Measurements from ENCODE around the gene NETO2.

The NETO2 gene

DNA sequence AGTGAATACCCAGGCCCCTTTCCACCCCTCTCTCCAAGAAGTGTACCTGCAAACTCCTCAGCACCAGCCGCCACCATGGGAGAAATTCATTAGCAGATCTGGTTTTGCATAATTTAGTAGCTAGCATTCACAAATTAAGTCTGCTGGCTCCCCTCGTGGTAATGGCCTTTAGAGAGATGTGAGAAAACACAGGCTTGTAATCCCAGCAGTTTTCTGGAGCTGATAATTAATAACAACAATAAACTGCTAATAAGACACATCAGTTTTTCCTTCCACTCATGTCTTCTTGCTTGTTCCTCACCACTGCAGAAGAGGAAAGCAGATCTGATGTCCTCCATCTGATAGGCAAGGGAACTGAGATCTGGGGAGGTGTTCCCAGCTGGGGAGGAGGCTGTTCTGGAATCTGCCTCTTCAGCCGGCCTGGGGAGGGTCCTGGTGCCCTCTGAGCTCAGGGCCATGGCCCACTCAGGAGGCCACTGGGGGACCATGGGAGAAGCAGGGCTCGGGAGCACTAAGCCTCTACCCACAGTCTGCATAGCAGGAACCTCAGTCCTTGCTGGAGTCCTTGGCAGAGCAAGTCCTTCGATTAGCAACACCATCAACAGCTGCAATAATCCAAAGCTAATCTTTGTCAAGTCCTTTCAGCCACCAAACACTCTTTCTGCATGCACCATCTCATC is 96.1 kb downstream of the NETO2 start:
- TF ChIP-seq, protein P1, sequence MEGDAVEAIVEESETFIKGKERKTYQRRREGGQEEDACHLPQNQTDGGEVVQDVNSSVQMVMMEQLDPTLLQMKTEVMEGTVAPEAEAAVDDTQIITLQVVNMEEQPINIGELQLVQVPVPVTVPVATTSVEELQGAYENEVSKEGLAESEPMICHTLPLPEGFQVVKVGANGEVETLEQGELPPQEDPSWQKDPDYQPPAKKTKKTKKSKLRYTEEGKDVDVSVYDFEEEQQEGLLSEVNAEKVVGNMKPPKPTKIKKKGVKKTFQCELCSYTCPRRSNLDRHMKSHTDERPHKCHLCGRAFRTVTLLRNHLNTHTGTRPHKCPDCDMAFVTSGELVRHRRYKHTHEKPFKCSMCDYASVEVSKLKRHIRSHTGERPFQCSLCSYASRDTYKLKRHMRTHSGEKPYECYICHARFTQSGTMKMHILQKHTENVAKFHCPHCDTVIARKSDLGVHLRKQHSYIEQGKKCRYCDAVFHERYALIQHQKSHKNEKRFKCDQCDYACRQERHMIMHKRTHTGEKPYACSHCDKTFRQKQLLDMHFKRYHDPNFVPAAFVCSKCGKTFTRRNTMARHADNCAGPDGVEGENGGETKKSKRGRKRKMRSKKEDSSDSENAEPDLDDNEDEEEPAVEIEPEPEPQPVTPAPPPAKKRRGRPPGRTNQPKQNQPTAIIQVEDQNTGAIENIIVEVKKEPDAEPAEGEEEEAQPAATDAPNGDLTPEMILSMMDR (IDR thresholded peaks at IDR 0.05; ENCODE audit: poor library complexity, severe bottlenecking) = no peak
- Histone ChIP-seq H3K4me3 (ENCODE audit: severe bottlenecking) (no peak overlapping the region), H3K9me3 (ENCODE audit: severe bottlenecking) (no peaks in the 10 kb centered on the region), H3K27ac (ENCODE audit: poor library complexity, severe bottlenecking) (no peak overlapping the region), H3K27me3 (ENCODE audit: insufficient read depth, poor library complexity, severe bottlenecking) (no peaks in the 10 kb centered on the region), H3K4me1 (ENCODE audit: insufficient read depth, poor library complexity, severe bottlenecking) (no peaks in the 10 kb centered on the region), H3K36me3 (ENCODE audit: low read depth) (no peaks in the 10 kb centered on the region)
- ATAC-seq (ENCODE audit: low read depth) (no peak), DNase-seq (ENCODE audit: low spot score) (no peak)

DNA sequence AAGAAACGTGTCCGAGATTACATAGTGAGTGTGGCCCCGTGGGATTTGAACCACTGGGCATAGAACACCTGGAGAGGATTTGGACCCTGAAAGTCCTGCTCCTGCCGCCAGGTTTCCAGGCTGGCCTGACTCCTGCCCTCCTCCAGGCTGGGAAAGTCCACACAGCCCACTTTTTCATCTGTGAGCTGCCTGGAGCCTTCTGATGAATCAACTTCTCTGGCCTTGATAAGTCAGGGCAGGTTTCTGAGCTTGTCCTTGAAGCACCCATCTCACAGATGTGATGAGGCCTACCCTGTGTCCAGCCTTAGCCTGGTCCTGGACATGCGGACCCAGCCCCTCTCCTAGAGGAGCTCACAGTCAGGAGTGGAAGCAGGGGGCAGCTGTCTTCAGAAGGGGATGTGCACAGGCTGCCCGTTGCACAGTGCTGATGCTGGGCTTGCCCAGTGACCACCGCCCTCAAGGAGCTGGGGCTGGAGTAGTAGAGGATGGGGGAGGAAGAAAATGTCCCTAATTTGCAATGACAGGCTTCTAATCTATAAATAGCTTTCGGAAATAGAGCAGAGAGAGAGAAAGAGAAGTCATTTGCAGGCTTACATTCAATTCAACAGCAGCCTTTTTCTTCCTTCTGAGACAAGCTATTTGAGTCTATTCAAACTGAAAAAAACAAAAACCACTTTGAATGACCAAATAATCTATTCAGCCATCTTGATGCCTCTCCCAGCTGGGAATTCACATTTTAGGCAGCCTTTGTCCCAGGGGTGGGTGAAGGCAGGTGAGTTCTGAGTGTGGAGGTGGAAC is 96.8 kb downstream of the NETO2 start:
- ATAC-seq (ENCODE audit: low read depth) (no peak), DNase-seq (ENCODE audit: low spot score) (no peak)
- H3K27ac ChIP-seq (ENCODE audit: poor library complexity, severe bottlenecking) = no peak overlapping the region
- TF ChIP-seq, protein P1 (IDR thresholded peaks at IDR 0.05; ENCODE audit: poor library complexity, severe bottlenecking) = no peak
- H3K36me3 ChIP-seq (ENCODE audit: low read depth) = no peaks in the 10 kb centered on the region
- no peaks in the 10 kb centered on the region for H3K27me3 ChIP-seq (ENCODE audit: insufficient read depth, poor library complexity, severe bottlenecking)
- no peaks in the 10 kb centered on the region for H3K9me3 ChIP-seq (ENCODE audit: severe bottlenecking)
- no peaks in the 10 kb centered on the region for H3K4me1 ChIP-seq (ENCODE audit: insufficient read depth, poor library complexity, severe bottlenecking)
- no peak overlapping the region for H3K4me3 ChIP-seq (ENCODE audit: severe bottlenecking)

DNA sequence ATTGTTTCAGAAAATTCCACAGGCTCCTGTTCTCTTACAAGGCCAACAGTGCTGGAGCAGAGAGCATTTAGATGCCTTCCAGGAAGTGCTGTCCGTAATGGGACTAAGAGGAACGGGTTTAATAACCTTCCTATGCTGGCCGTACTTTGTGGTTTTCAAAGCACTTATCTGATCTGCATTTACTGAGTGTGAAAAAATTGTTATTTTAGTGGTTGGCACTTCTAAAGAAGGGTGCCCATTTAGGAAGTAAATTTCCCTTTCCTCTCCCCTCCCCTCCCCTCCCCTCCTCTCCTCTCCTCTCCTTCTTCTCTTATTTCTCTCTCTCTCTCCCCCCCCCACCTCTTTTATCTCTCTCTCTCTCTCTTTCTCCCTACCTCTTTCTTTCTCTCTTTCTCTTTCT is 98.3 kb downstream of the NETO2 start:
- H3K36me3 ChIP-seq (ENCODE audit: low read depth) = no peaks in the 10 kb centered on the region
- no peaks in the 10 kb centered on the region for H3K4me1 ChIP-seq (ENCODE audit: insufficient read depth, poor library complexity, severe bottlenecking)
- ATAC-seq (ENCODE audit: low read depth) (no peak), DNase-seq (ENCODE audit: low spot score) (no peak)
- no peak overlapping the region for H3K27ac ChIP-seq (ENCODE audit: poor library complexity, severe bottlenecking)
- H3K27me3 ChIP-seq (ENCODE audit: insufficient read depth, poor library complexity, severe bottlenecking) = no peaks in the 10 kb centered on the region
- no peaks in the 10 kb centered on the region for H3K9me3 ChIP-seq (ENCODE audit: severe bottlenecking)
- TF ChIP-seq, protein P1 (IDR thresholded peaks at IDR 0.05; ENCODE audit: poor library complexity, severe bottlenecking) = no peak
- no peak overlapping the region for H3K4me3 ChIP-seq (ENCODE audit: severe bottlenecking)

DNA sequence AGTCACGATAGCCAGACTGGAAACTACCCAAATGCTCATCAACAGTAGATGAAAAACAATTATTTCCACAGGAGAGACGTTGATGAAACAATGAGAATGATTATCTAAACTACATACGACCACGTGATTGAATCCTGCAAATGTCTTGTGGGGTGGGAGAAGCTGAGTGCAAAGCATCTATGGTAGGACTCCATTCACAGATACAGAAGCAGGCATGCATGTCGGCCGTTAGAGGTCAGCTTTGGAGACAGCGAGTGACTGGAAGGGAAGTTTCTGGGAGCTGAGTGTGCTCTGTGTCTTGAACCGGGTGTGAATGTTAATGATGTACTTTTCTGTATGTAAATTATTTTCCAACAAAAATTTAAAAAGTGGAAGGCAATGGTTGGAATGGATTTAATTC is 98.7 kb downstream of the NETO2 start:
- Histone ChIP-seq H3K36me3 (ENCODE audit: low read depth) (no peaks in the 10 kb centered on the region), H3K4me3 (ENCODE audit: severe bottlenecking) (no peak overlapping the region), H3K9me3 (ENCODE audit: severe bottlenecking) (no peaks in the 10 kb centered on the region), H3K4me1 (ENCODE audit: insufficient read depth, poor library complexity, severe bottlenecking) (no peaks in the 10 kb centered on the region), H3K27me3 (ENCODE audit: insufficient read depth, poor library complexity, severe bottlenecking) (no peaks in the 10 kb centered on the region), H3K27ac (ENCODE audit: poor library complexity, severe bottlenecking) (no peak overlapping the region)
- DNase-seq (ENCODE audit: low spot score) (no peak), ATAC-seq (ENCODE audit: low read depth) (no peak)
- TF ChIP-seq, protein P1 (IDR thresholded peaks at IDR 0.05; ENCODE audit: poor library complexity, severe bottlenecking) = no peak

All from RWPE2 (cell line).